H1 (cell line): Measurements from ENCODE around the gene VDR. TPM values are rescaled to one million over a fixed set of nuclear protein-coding genes. Genes with fewer than 3 reads are reported as not detected.

Source experiments
- CTCF ChIA-PET: fragments of 300-600 bp; sonication (Branson Sonifier 250); formaldehyde crosslinking; loops from one replicate; lab custom pipeline; 2021; ENCODE audit not compliant: partially characterized antibody; lab: Charles Lee
- POLR2A ChIA-PET: fragments of 300-600 bp; sonication (Branson Sonifier 250); formaldehyde crosslinking; loops from one replicate; lab custom pipeline; 2021; ENCODE audit warnings: inconsistent platforms; ENCODE audit not compliant: partially characterized antibody; lab: Charles Lee
- DNase-seq, 2 experiments: peaks; one replicate each; pipeline versions ENCODE4 v3.0.0 to v3.0.0-alpha.2; 2010 to 2022; ENCODE audit warnings: low spot score in 2 of 2, low read depth in 1 of 2, mixed read lengths in 1 of 2
- FAIRE-seq: peaks from 2 replicates; lab custom pipeline; 2011; peaks lifted over from hg19 to GRCh38; lab: Jason Lieb, UNC
- H2AFZ ChIP-seq: 2 replicates; pipeline ENCODE4 v1.8.1; 2012; ENCODE audit warnings: low read length, inconsistent platforms
- H2AK5ac ChIP-seq: 2 replicates; pipeline ENCODE4 v1.6.1; 2013; ENCODE audit warnings: low read depth, low read length
- H2BK120ac ChIP-seq: replicated peaks from 2 replicates; pipeline ENCODE3; 2013; ENCODE audit warnings: low read depth, low read length, inconsistent platforms
- H2BK12ac ChIP-seq: 2 replicates; pipeline ENCODE4 v1.6.1; 2013; ENCODE audit warnings: low read depth, low read length
- H2BK15ac ChIP-seq: 2 replicates; pipeline ENCODE4 v1.6.1; 2013; ENCODE audit warnings: low read length
- H2BK20ac ChIP-seq: 2 replicates; pipeline ENCODE4 v1.6.1; 2013; ENCODE audit warnings: low read length
- H2BK5ac ChIP-seq: 2 replicates; pipeline ENCODE4 v1.6.1; 2013; ENCODE audit warnings: low read depth, low read length
- H3K14ac ChIP-seq: 2 replicates; pipeline ENCODE4 v1.6.1; 2013; ENCODE audit warnings: inconsistent platforms; ENCODE audit not compliant: insufficient read length
- H3K18ac ChIP-seq: 2 replicates; pipeline ENCODE4 v1.6.1; 2013; ENCODE audit warnings: low read length; ENCODE audit errors: extremely low read depth
- H3K23ac ChIP-seq: 2 replicates; pipeline ENCODE4 v1.6.1; 2013; ENCODE audit warnings: inconsistent platforms; ENCODE audit not compliant: insufficient read length
- H3K23me2 ChIP-seq: 2 replicates; pipeline ENCODE4 v1.6.1; 2013; ENCODE audit warnings: low read depth, low read length
- H3K27ac ChIP-seq: 2 replicates; pipeline ENCODE4 v1.6.1; 2011; ENCODE audit warnings: low read depth, low read length, inconsistent platforms
- H3K27me3 ChIP-seq, 4 experiments: replicated peaks in 1 of 4; 1 replicate in 1 of 4; 2 replicates in 3 of 4; pipeline versions ENCODE4 v1.6.1 to v1.8.1; 2011 to 2013; ENCODE audit warnings: low read length in 3 of 4, mild to moderate bottlenecking in 3 of 4, inconsistent platforms in 2 of 4, mixed read lengths in 2 of 4, moderate library complexity in 1 of 4; ENCODE audit not compliant: control insufficient read depth in 3 of 4, insufficient read depth in 3 of 4; ENCODE audit errors: extremely low read depth in 1 of 4
- H3K36me3 ChIP-seq, 4 experiments: 2 replicates each; pipeline versions ENCODE4 v1.6.1 to v1.8.1; 2011 to 2013; ENCODE audit warnings: mild to moderate bottlenecking in 4 of 4, low read length in 3 of 4, moderate library complexity in 2 of 4, control low read depth in 1 of 4, inconsistent platforms in 1 of 4; ENCODE audit not compliant: insufficient read depth in 4 of 4, control insufficient read depth in 2 of 4
- H3K4ac ChIP-seq: replicated peaks from 2 replicates; pipeline ENCODE3; 2013; ENCODE audit warnings: low read length, low read depth, mixed read lengths, inconsistent platforms; ENCODE audit not compliant: insufficient read length
- H3K4me1 ChIP-seq, 4 experiments: replicated peaks in 1 of 4; 1 replicate in 1 of 4; 2 replicates in 3 of 4; pipeline versions ENCODE4 v1.6.1 to v1.8.1; 2011 to 2013; ENCODE audit warnings: low read length in 3 of 4, inconsistent platforms in 2 of 4, mixed read lengths in 1 of 4; ENCODE audit not compliant: insufficient read depth in 4 of 4, control insufficient read depth in 3 of 4
- H3K4me2 ChIP-seq, 2 experiments: 2 replicates each; pipeline versions ENCODE4 v1.6.1 to v1.8.1; 2011 to 2013; ENCODE audit warnings: low read depth in 2 of 2, low read length in 2 of 2, control low read depth in 1 of 2, inconsistent platforms in 1 of 2, mild to moderate bottlenecking in 1 of 2; ENCODE audit not compliant: insufficient read depth in 1 of 2
- H3K4me3 ChIP-seq, 4 experiments: fragments of 200-600, 300-600 bp in 1 of 4; sonication (generic), shearing (Covaris generic), sonication (Bioruptor Twin) in 1 of 4; 2 replicates each; pipeline versions ENCODE4 v1.5.1 to v1.8.1; 2011 to 2016; ENCODE audit warnings: low read length in 4 of 4, low read depth in 3 of 4, control low read depth in 2 of 4, inconsistent platforms in 2 of 4, mild to moderate bottlenecking in 2 of 4, mixed read lengths in 1 of 4, moderate library complexity in 1 of 4; ENCODE audit not compliant: insufficient read depth in 2 of 4; ENCODE audit errors: extremely low read depth in 1 of 4
- H3K56ac ChIP-seq: replicated peaks from 2 replicates; pipeline ENCODE3; 2013; ENCODE audit warnings: low read depth, mild to moderate bottlenecking, mixed read lengths, low read length, inconsistent platforms; ENCODE audit not compliant: insufficient read length
- H3K79me1 ChIP-seq: 2 replicates; pipeline ENCODE4 v1.6.1; 2013; ENCODE audit warnings: low read depth, low read length, control low read depth
- H3K79me2 ChIP-seq, 2 experiments: 2 replicates each; pipeline versions ENCODE4 v1.6.1 to v1.8.1; 2012 to 2013; ENCODE audit warnings: low read length in 2 of 2, mild to moderate bottlenecking in 2 of 2, inconsistent platforms in 1 of 2; ENCODE audit not compliant: insufficient read depth in 2 of 2, control insufficient read depth in 1 of 2
- H3K9ac ChIP-seq, 4 experiments: replicated peaks in 1 of 4; 1 replicate in 1 of 4; 2 replicates in 3 of 4; pipeline versions ENCODE4 v1.6.1 to v1.8.1; 2011 to 2013; ENCODE audit warnings: low read depth in 3 of 4, low read length in 3 of 4, control low read depth in 2 of 4, mild to moderate bottlenecking in 2 of 4, moderate library complexity in 2 of 4, inconsistent platforms in 1 of 4; ENCODE audit errors: extremely low read depth in 1 of 4
- H3K9me3 ChIP-seq, 2 experiments: 2 replicates each; pipeline versions ENCODE4 v1.6.1 to v1.8.1; 2012 to 2013; ENCODE audit warnings: mild to moderate bottlenecking in 2 of 2, moderate library complexity in 2 of 2, control low read depth in 1 of 2, inconsistent platforms in 1 of 2, low read depth in 1 of 2, low read length in 1 of 2, mixed read lengths in 1 of 2; ENCODE audit not compliant: insufficient read depth in 2 of 2
- H4K20me1 ChIP-seq, 2 experiments: replicated peaks in 1 of 2; 2 replicates each; pipeline versions ENCODE3 to v1.8.1; 2011 to 2013; ENCODE audit warnings: inconsistent platforms in 2 of 2, low read length in 2 of 2, mild to moderate bottlenecking in 1 of 2; ENCODE audit not compliant: insufficient read depth in 2 of 2, control insufficient read depth in 1 of 2
- H4K5ac ChIP-seq: 2 replicates; pipeline ENCODE4 v1.6.1; 2013; ENCODE audit warnings: low read length, low read depth, mixed read lengths, inconsistent platforms; ENCODE audit not compliant: insufficient read length
- H4K8ac ChIP-seq: 2 replicates; pipeline ENCODE4 v1.8.0; 2013; ENCODE audit warnings: mild to moderate bottlenecking, moderate library complexity, low read length, inconsistent platforms; ENCODE audit not compliant: insufficient read depth; ENCODE audit errors: extremely low read depth
- H4K91ac ChIP-seq: replicated peaks from 2 replicates; pipeline ENCODE3; 2013; ENCODE audit warnings: low read length, mixed read lengths, inconsistent platforms; ENCODE audit not compliant: insufficient read length
- BACH1 ChIP-seq: IDR thresholded peaks from 2 replicates; pipeline ENCODE4 v1.6.1; 2012; ENCODE audit warnings: low read length, improper control_type of control experiment
- CBX5 ChIP-seq: fragments of 300-800, 300-1000 bp; sonication (generic); IDR thresholded peaks from 2 replicates; pipeline ENCODE4 v1.7.1; 2016; ENCODE audit warnings: antibody characterized with exemption, low read length, low read depth
- CTCF ChIP-seq, 3 experiments: IDR thresholded peaks; 1 replicate in 2 of 3; 2 replicates in 1 of 3; pipeline versions ENCODE4 v1.5.1 to v1.6.1; 2011; ENCODE audit warnings: low read length in 3 of 3, mild to moderate bottlenecking in 3 of 3, inconsistent platforms in 2 of 3, low read depth in 1 of 3, moderate library complexity in 1 of 3; ENCODE audit not compliant: insufficient read depth in 1 of 3; ENCODE audit errors: control extremely low read depth in 1 of 3
- EZH2 ChIP-seq: fragments of 200-600 bp; sonication (generic); IDR thresholded peaks from 2 replicates; pipeline ENCODE4 v1.7.1; 2012; ENCODE audit warnings: low read depth, mild to moderate bottlenecking, moderate library complexity, low read length, inconsistent platforms; ENCODE audit not compliant: severe bottlenecking
- JUND ChIP-seq: IDR thresholded peaks from 2 replicates; pipeline ENCODE4 v1.6.1; 2011; ENCODE audit warnings: mild to moderate bottlenecking, improper control_type of control experiment, low read length
- KDM4A ChIP-seq: IDR thresholded peaks from one replicate; pipeline ENCODE4 v1.7.1; 2012; ENCODE audit warnings: low read depth, mild to moderate bottlenecking, moderate library complexity, low read length, inconsistent platforms; ENCODE audit not compliant: severe bottlenecking
- KDM5A ChIP-seq: fragments of 200-600 bp; IDR thresholded peaks from 2 replicates; pipeline ENCODE4 v1.7.1; 2012; ENCODE audit warnings: mild to moderate bottlenecking, low read length, inconsistent platforms, mixed read lengths
- POU5F1 ChIP-seq: IDR thresholded peaks from 2 replicates; pipeline ENCODE4 v1.6.1; 2011; ENCODE audit warnings: low read depth, mild to moderate bottlenecking, low read length, moderate library complexity
- RNF2 ChIP-seq: fragments of 200-900, 300-1000 bp; sonication (generic); IDR thresholded peaks from 2 replicates; pipeline ENCODE4 v1.7.1; 2016; ENCODE audit warnings: borderline replicate concordance, low read depth, mild to moderate bottlenecking, antibody characterized with exemption, low read length; ENCODE audit not compliant: poor library complexity, severe bottlenecking; ENCODE audit errors: missing control alignments
- SP1 ChIP-seq: IDR thresholded peaks from 2 replicates; pipeline ENCODE4 v1.6.1; 2011; ENCODE audit warnings: low read depth, low read length
- SP2 ChIP-seq: IDR thresholded peaks from 2 replicates; pipeline ENCODE4 v1.6.1; 2012; ENCODE audit warnings: mild to moderate bottlenecking, low read length, inconsistent platforms
- SRF ChIP-seq: IDR thresholded peaks from 2 replicates; pipeline ENCODE4 v1.6.1; 2011; ENCODE audit warnings: mild to moderate bottlenecking, low read depth, low read length, moderate library complexity
- WGBS, 2 experiments: shearing (Covaris generic) in 1 of 2; methylation state at CpG; one replicate each; pipeline versions ENCODE4 v1.1.6 to v1.1.7; 2013 to 2015; ENCODE audit warnings: low lambda C conversion rate in 2 of 2, mixed read lengths in 2 of 2, inconsistent platforms in 1 of 2, low coverage in 1 of 2, missing lambda C conversion rate in 1 of 2; ENCODE audit not compliant: insufficient replicate concordance in 2 of 2, insufficient coverage in 1 of 2, insufficient read length in 1 of 2; ENCODE audit errors: extremely low coverage in 1 of 2, missing lambda C conversion rate in 1 of 2; 5-methylcytosine and 5-hydroxymethylcytosine counted together
- polyA plus RNA-seq, 7 experiments: library from polyadenylated mRNA; depleted of rRNA in 3 of 7; stranded (reverse) in 5 of 7; unstranded in 2 of 7; fragments of >200 nt in 5 of 7; fragments of 200-250 nt in 2 of 7; gene quantifications; 1 replicate in 5 of 7; 2 replicates in 1 of 7; 4 replicates in 1 of 7; pipeline versions ENCODE4 v1.2.1 to v1.2.3, GENCODE V29; 2011 to 2013; ENCODE audit warnings: missing spikeins in 2 of 7, mixed read lengths in 2 of 7
- total RNA-seq: library from RNA; stranded (reverse); fragmentation: NEBNext Ultra II Directional; extraction: Animal tissue kit (Norgen Biotek cat#: 25700); gene quantifications from 2 replicates; pipeline ENCODE4 v1.2.1, GENCODE V29; 2021

Gene VDR
- total and polyA plus RNA-seq, 2 of the 8 experiments (the other 6 are each of a cell fraction or from before 2014, with no cell fraction given), result 0.44 to 0.65 TPM

GRCh38 chr12:47912556-47912955 is 7.8 kb upstream of the VDR start:
- DNase-seq, result no peak
- Histone ChIP-seq H3K4me2 (no peak overlapping the region), H3K56ac (no peak overlapping the region), H4K8ac (no peak overlapping the region), H3K27ac (no peak overlapping the region), H3K27me3 (peaks cover 0 to 4% (median 2%) of the 10 kb centered on the region in 4 experiments; a peak in 5 of 7 replicates), H2AFZ (no peak overlapping the region), H3K4me3 (no peak overlapping the region), H2BK5ac (no peak overlapping the region), H3K4me1 (no peaks in the 10 kb centered on the region), H3K9ac (no peak overlapping the region), H4K5ac (no peak overlapping the region), H2BK12ac (no peak overlapping the region), H4K91ac (no peak overlapping the region), H3K9me3 (no peaks in the 10 kb centered on the region), H2BK120ac (no peak overlapping the region), H3K23me2 (no peaks in the 10 kb centered on the region), H3K79me1 (no peaks in the 10 kb centered on the region), H4K20me1 (no peaks in the 10 kb centered on the region), H2BK20ac (no peak overlapping the region), H3K18ac (no peak overlapping the region), H3K4ac (no peak overlapping the region), H3K14ac (no peak overlapping the region), H3K36me3 (no peaks in the 10 kb centered on the region), H2AK5ac (no peak overlapping the region), H3K23ac (no peak overlapping the region), H2BK15ac (no peak overlapping the region), H3K79me2 (no peaks in the 10 kb centered on the region)
- no peak for FAIRE-seq
- TF ChIP-seq KDM5A (no peak), CTCF (IDR thresholded peaks at IDR 0.05; ENCODE audit: control extremely low read depth in 1 of 3, insufficient read depth in 1 of 3, low read depth in 1 of 3, low read length in 3 of 3) (no peak), RNF2 (no peak), CBX5 (no peak), SP1 (no peak), KDM4A (no peak), SRF (no peak), SP2 (no peak), BACH1 (no peak), EZH2 (no peak), JUND (no peak), POU5F1 (no peak)
- CTCF ChIA-PET, result interaction anchor here (0.6 to 3.0 kb wide), 10 partner anchors 7 to 629 kb away, joined by 3 to 18 read pairs (median 4); partner anchors contain the start of genes TMEM106C and VDR
- WGBS, 2 experiments, result 91% methylated on average over 4 of the region's 4 CpGs; no CpG with 5 or more reads in 1 of the 2 experiments
- POLR2A ChIA-PET, result interaction anchor here (0.6 kb wide), 1 partner anchor 102 kb away, joined by 3 read pairs; no protein-coding TSS in a partner anchor
